H9 (cell line): ENCODE results near the gene CCDC102A. TPM values are rescaled to one million over a fixed set of nuclear protein-coding genes. Genes with fewer than 3 reads are reported as not detected.
"Not testable (repeated sequence)": the region's sequence is repeated elsewhere in the genome, so short reads cannot be mapped to it uniquely, and the experiment has no call there.

ENCODE experiments used
- DNase-seq: peaks from one replicate; pipeline ENCODE4 v3.0.0-alpha.2; 2017
- H2AFZ ChIP-seq: one replicate; pipeline ENCODE4 v1.6.1; 2013; ENCODE audit warnings: mild to moderate bottlenecking, low read length, control low read depth, moderate library complexity
- H2AK5ac ChIP-seq: 2 replicates; pipeline ENCODE4 v1.6.1; 2013; ENCODE audit warnings: low read length, control low read depth, mixed read lengths; ENCODE audit not compliant: insufficient read length
- H2BK120ac ChIP-seq: one replicate; pipeline ENCODE4 v1.6.1; 2013; ENCODE audit warnings: low read depth, mild to moderate bottlenecking, low read length, control low read depth, inconsistent platforms; ENCODE audit not compliant: poor library complexity, severe bottlenecking
- H2BK12ac ChIP-seq: 2 replicates; pipeline ENCODE4 v1.6.1; 2013; ENCODE audit warnings: low read length, control low read depth, mixed read lengths, low read depth; ENCODE audit not compliant: insufficient read length
- H2BK15ac ChIP-seq: 2 replicates; pipeline ENCODE4 v1.6.1; 2013; ENCODE audit warnings: low read depth, low read length, control low read depth
- H2BK20ac ChIP-seq: one replicate; pipeline ENCODE4 v1.6.1; 2013; ENCODE audit warnings: low read depth, mild to moderate bottlenecking, low read length, control low read depth, inconsistent platforms; ENCODE audit not compliant: poor library complexity, severe bottlenecking
- H2BK5ac ChIP-seq: 2 replicates; pipeline ENCODE4 v1.6.1; 2013; ENCODE audit warnings: low read length, control low read depth, mixed read lengths; ENCODE audit not compliant: insufficient read length
- H3K14ac ChIP-seq: 2 replicates; pipeline ENCODE4 v1.6.1; 2013; ENCODE audit warnings: low read length, control low read depth; ENCODE audit not compliant: insufficient read depth
- H3K18ac ChIP-seq: 2 replicates; pipeline ENCODE4 v1.6.1; 2013; ENCODE audit warnings: low read depth, mild to moderate bottlenecking, mixed read lengths, low read length, control low read depth; ENCODE audit not compliant: insufficient read length
- H3K23ac ChIP-seq: 2 replicates; pipeline ENCODE4 v1.6.1; 2013; ENCODE audit warnings: low read length, control low read depth, mixed read lengths, low read depth; ENCODE audit not compliant: insufficient read length
- H3K23me2 ChIP-seq: 2 replicates; pipeline ENCODE4 v1.6.1; 2013; ENCODE audit warnings: low read depth, mild to moderate bottlenecking, mixed read lengths, low read length, control low read depth; ENCODE audit not compliant: insufficient read length, poor library complexity, severe bottlenecking
- H3K27ac ChIP-seq: 2 replicates; pipeline ENCODE4 v1.5.1; 2013; ENCODE audit warnings: low read length, control low read depth, mixed read lengths, low read depth; ENCODE audit not compliant: insufficient read length
- H3K27me3 ChIP-seq: 2 replicates; pipeline ENCODE4 v1.6.1; 2013; ENCODE audit warnings: low read length, control low read depth, inconsistent platforms; ENCODE audit not compliant: insufficient read depth
- H3K4ac ChIP-seq: 2 replicates; pipeline ENCODE4 v1.6.1; 2013; ENCODE audit warnings: low read depth, mild to moderate bottlenecking, control low read depth, inconsistent platforms, low read length, moderate library complexity
- H3K4me1 ChIP-seq: 2 replicates; pipeline ENCODE4 v1.6.1; 2013; ENCODE audit warnings: low read length, control low read depth, inconsistent platforms; ENCODE audit not compliant: insufficient read depth
- H3K4me2 ChIP-seq: 2 replicates; pipeline ENCODE4 v1.6.1; 2013; ENCODE audit warnings: low read length, control low read depth, mixed read lengths; ENCODE audit not compliant: insufficient read length, insufficient read depth
- H3K56ac ChIP-seq: 2 replicates; pipeline ENCODE4 v1.6.1; 2013; ENCODE audit warnings: low read depth, mild to moderate bottlenecking, mixed read lengths, low read length, control low read depth; ENCODE audit not compliant: insufficient read length
- H3K79me1 ChIP-seq: 2 replicates; pipeline ENCODE4 v1.6.1; 2013; ENCODE audit warnings: low read depth, mild to moderate bottlenecking, moderate library complexity, low read length, control low read depth, inconsistent platforms; ENCODE audit not compliant: insufficient read depth, poor library complexity, severe bottlenecking
- H3K79me2 ChIP-seq: 2 replicates; pipeline ENCODE4 v1.6.1; 2013; ENCODE audit warnings: low read length, control low read depth, inconsistent platforms; ENCODE audit not compliant: insufficient read depth
- H3K9ac ChIP-seq: 2 replicates; pipeline ENCODE4 v1.6.1; 2013; ENCODE audit warnings: low read length, control low read depth, mixed read lengths; ENCODE audit not compliant: insufficient read length; ENCODE audit errors: extremely low read depth
- H3K9me3 ChIP-seq: one replicate; pipeline ENCODE4 v1.6.1; 2013; ENCODE audit warnings: low read depth, low read length, inconsistent platforms; ENCODE audit not compliant: control insufficient read depth
- H3T11ph ChIP-seq: one replicate; pipeline ENCODE4 v1.6.1; 2013; ENCODE audit warnings: mild to moderate bottlenecking, low read length, control low read depth, inconsistent platforms
- H4K20me1 ChIP-seq: one replicate; pipeline ENCODE4 v1.6.1; 2013; ENCODE audit not compliant: control insufficient read depth, insufficient read length, insufficient read depth
- H4K5ac ChIP-seq: 2 replicates; pipeline ENCODE4 v1.6.1; 2013; ENCODE audit warnings: low read depth, mild to moderate bottlenecking, mixed read lengths, low read length, control low read depth; ENCODE audit not compliant: insufficient read length
- H4K8ac ChIP-seq: replicated peaks from 2 replicates; pipeline ENCODE4 v1.6.1; 2013; ENCODE audit warnings: low read length, control low read depth, mixed read lengths, low read depth; ENCODE audit not compliant: insufficient read length
- H4K91ac ChIP-seq: 2 replicates; pipeline ENCODE4 v1.6.1; 2013; ENCODE audit warnings: low read depth, mild to moderate bottlenecking, moderate library complexity, mixed read lengths, low read length, control low read depth; ENCODE audit not compliant: insufficient read length
- H3K27ac Mint-ChIP-seq, 3 experiments: 2 replicates in 2 of 3; 3 replicates in 1 of 3; pipeline ENCODE4 v1.8.0; 2020 to 2021; ENCODE audit warnings: mixed read lengths in 3 of 3, mild to moderate bottlenecking in 1 of 3, moderate library complexity in 1 of 3
- H3K27me3 Mint-ChIP-seq: 2 replicates; pipeline ENCODE4 v1.8.0; 2021; ENCODE audit warnings: low read depth, mild to moderate bottlenecking, moderate library complexity, mixed read lengths
- H3K36me3 Mint-ChIP-seq, 3 experiments: 2 replicates in 2 of 3; 3 replicates in 1 of 3; pipeline ENCODE4 v1.8.0; 2020 to 2021; ENCODE audit warnings: low read depth in 3 of 3, mixed read lengths in 3 of 3; ENCODE audit not compliant: insufficient read depth in 1 of 3
- H3K4me1 Mint-ChIP-seq, 2 experiments: 2 replicates each; pipeline ENCODE4 v1.8.0; 2020; ENCODE audit warnings: mixed read lengths in 2 of 2
- H3K4me3 Mint-ChIP-seq, 2 experiments: 2 replicates in 1 of 2; 3 replicates in 1 of 2; pipeline ENCODE4 v1.8.0; 2020 to 2021; ENCODE audit warnings: mild to moderate bottlenecking in 2 of 2, mixed read lengths in 2 of 2, moderate library complexity in 1 of 2
- H3K9me3 Mint-ChIP-seq, 2 experiments: 2 replicates in 1 of 2; 3 replicates in 1 of 2; pipeline ENCODE4 v1.8.0; 2020; ENCODE audit warnings: mild to moderate bottlenecking in 2 of 2, mixed read lengths in 2 of 2, moderate library complexity in 1 of 2
- CTCF ChIP-seq: fragments of 200-600 bp; sonication (generic); conservative IDR thresholded peaks from 3 replicates; pipeline ENCODE4 v1.8.0; 2021; ENCODE audit warnings: antibody characterized with exemption, mild to moderate bottlenecking
- WGBS: extraction: QIAGEN DNeasy Blood & Tissue Kit; methylation state at CpG from one replicate; pipeline ENCODE4 v1.1.7; 2013; ENCODE audit warnings: missing lambda C conversion rate, low lambda C conversion rate, mixed read lengths; ENCODE audit not compliant: insufficient read length; ENCODE audit errors: extremely low coverage; 5-methylcytosine and 5-hydroxymethylcytosine counted together
- total RNA-seq: library from RNA; stranded (reverse); gene quantifications from 2 replicates; pipeline ENCODE4 v1.2.1, GENCODE V29; 2021

CCDC102A gene
- total RNA-seq, 1 experiment from 2014 or later: 8.2 TPM

- Histone ChIP-seq H2AFZ (no peak overlapping the region), H2BK20ac (no peak overlapping the region), H3K79me2 (no peaks in the 10 kb centered on the region), H2BK5ac (no peak overlapping the region), H3K27me3 (no peaks in the 10 kb centered on the region), H3K9ac (no peak overlapping the region), H3T11ph (no peak overlapping the region), H4K91ac (peak overlapping the region; percentile 81), H3K23me2 (no peaks in the 10 kb centered on the region), H3K4ac (no peak overlapping the region), H3K18ac (no peak overlapping the region), H3K14ac (no peak overlapping the region), H4K8ac (no peak overlapping the region), H2AK5ac (no peak overlapping the region), H3K4me2 (no peak overlapping the region), H3K56ac (no peak overlapping the region), H2BK15ac (no peak overlapping the region), H3K4me1 (no peaks in the 10 kb centered on the region; the same call in 1 of the 2 replicates), H2BK12ac (no peak overlapping the region), H4K5ac (no peak overlapping the region), H3K9me3 (no peaks in the 10 kb centered on the region), H3K79me1 (no peaks in the 10 kb centered on the region), H2BK120ac (no peak overlapping the region), H3K23ac (no peak overlapping the region), H3K27ac (no peak overlapping the region), H4K20me1 (no peaks in the 10 kb centered on the region)
- H3K36me3 Mint-ChIP-seq: no peaks in the 10 kb centered on the region
- H3K4me3 Mint-ChIP-seq: no peak overlapping the region
- no peak for DNase-seq
- peaks cover 9% of the 10 kb centered on the region for H3K27me3 Mint-ChIP-seq
- H3K27ac Mint-ChIP-seq: no peak overlapping the region
- H3K4me1 Mint-ChIP-seq: peaks cover 6 to 8% of the 10 kb centered on the region in 2 experiments
- no peaks in the 10 kb centered on the region for H3K9me3 Mint-ChIP-seq
- no peak for TF ChIP-seq CTCF
- WGBS: no CpG with 5 or more reads among the region's 9 CpGs
Observed at GRCh38 chr16:57500578-57501111, 35.7 kb downstream of the CCDC102A start.

- not testable (repeated sequence) for H3K4ac ChIP-seq, H3K9me3 Mint-ChIP-seq, H3T11ph ChIP-seq, H2BK20ac ChIP-seq, H3K4me1 ChIP-seq, H2AK5ac ChIP-seq, H3K4me3 Mint-ChIP-seq, H3K18ac ChIP-seq, H2BK15ac ChIP-seq, H3K9me3 ChIP-seq, H4K91ac ChIP-seq, H3K27me3 Mint-ChIP-seq, H3K4me2 ChIP-seq, H2BK120ac ChIP-seq, H3K23ac ChIP-seq, H3K27ac ChIP-seq, H2BK5ac ChIP-seq, H4K5ac ChIP-seq, DNase-seq, H4K8ac ChIP-seq, H2AFZ ChIP-seq, H3K4me1 Mint-ChIP-seq, H3K36me3 Mint-ChIP-seq, H3K27me3 ChIP-seq, H2BK12ac ChIP-seq, H3K79me2 ChIP-seq, H3K23me2 ChIP-seq, H4K20me1 ChIP-seq, H3K9ac ChIP-seq, H3K56ac ChIP-seq, H3K27ac Mint-ChIP-seq, H3K14ac ChIP-seq, H3K79me1 ChIP-seq
- no CpG with 5 or more reads among the region's 11 CpGs for WGBS
Observed at GRCh38 chr16:57499941-57500340, 36.4 kb downstream of the CCDC102A start.
